Stomach (tissue), 9 donors: Measurements from ENCODE around the gene KCNK7. TPM values are rescaled to one million over a fixed set of nuclear protein-coding genes. Genes with fewer than 3 reads are reported as not detected.

Source experiments
- DNase-seq, 2 donors: peaks; one replicate each; pipeline versions ENCODE4 v3.0.0 to v3.0.0-alpha.2; 2013 to 2019
- H3K27ac ChIP-seq, 5 donors: fragments of 200-600 bp in 4 of 5; sonication (generic) in 4 of 5; one replicate each; pipeline ENCODE4 v1.5.1; 2013 to 2019; ENCODE audit warnings: mild to moderate bottlenecking in 1 of 5, moderate library complexity in 1 of 5
- H3K27me3 ChIP-seq, 3 donors: fragments of 200-600 bp; sonication (generic); one replicate each; pipeline ENCODE4 v1.5.1; 2017 to 2019; ENCODE audit warnings: mixed run types in 1 of 3
- H3K36me3 ChIP-seq, 4 donors: fragments of 200-600 bp; sonication (generic); 1 replicate in 3 of 4; 2 replicates in 1 of 4; pipeline ENCODE4 v1.5.1; 2016 to 2019
- H3K4me1 ChIP-seq, 4 donors: fragments of 200-600 bp; sonication (generic); one replicate each; pipeline ENCODE4 v1.5.1; 2016 to 2019
- H3K4me3 ChIP-seq, 4 donors: fragments of 200-600 bp; sonication (generic) in 3 of 4; one replicate each; pipeline ENCODE4 v1.5.1; 2016 to 2019; ENCODE audit warnings: mild to moderate bottlenecking in 1 of 4
- H3K9me3 ChIP-seq, 4 donors: fragments of 200-600 bp; sonication (generic); one replicate each; pipeline ENCODE4 v1.5.1; 2016 to 2019
- CTCF ChIP-seq, 7 experiments: fragments of 450-650 bp in 4 of 7; fragments of 200-600 bp in 3 of 7; sonication (generic) in 3 of 7; IDR thresholded peaks; one replicate each; pipeline ENCODE4 v1.5.1; 2016 to 2019; ENCODE audit warnings: antibody characterized with exemption in 7 of 7, control low read depth in 2 of 7, mild to moderate bottlenecking in 1 of 7
- EP300 ChIP-seq: sonication (generic); formaldehyde crosslinking; IDR thresholded peaks from one replicate; pipeline ENCODE4 v1.6.1; 2017; ENCODE audit warnings: antibody characterized with exemption
- POLR2A ChIP-seq, 4 donors: fragments of 450-650 bp; IDR thresholded peaks; one replicate each; pipeline ENCODE4 v1.6.1; 2016; ENCODE audit warnings: antibody characterized with exemption in 4 of 4, control low read depth in 2 of 4, mild to moderate bottlenecking in 1 of 4, moderate library complexity in 1 of 4
- POLR2AphosphoS5 ChIP-seq, 3 donors: sonication (generic); formaldehyde crosslinking; IDR thresholded peaks; one replicate each; pipeline ENCODE4 v1.6.1; 2016; ENCODE audit warnings: antibody characterized with exemption in 3 of 3
- WGBS, 5 donors: extraction: QIAGEN DNeasy Blood & Tissue Kit in 3 of 5; methylation state at CpG; one replicate each; pipeline versions ENCODE4 v1.1.5 to v1.1.7; 2013 to 2018; 5-methylcytosine and 5-hydroxymethylcytosine counted together
- intact Hi-C: fragments of 100-400 bp; cut with DNase I; formaldehyde crosslinking; loops from one replicate; pipeline ENCODE4 v1.15.1; 2023; ENCODE audit warnings: low total_unique reads
- polyA plus RNA-seq, 3 donors: library from polyadenylated mRNA; stranded (reverse); fragments of 200-250 nt; gene quantifications; one replicate each; pipeline ENCODE4 v1.2.3, GENCODE V29; 2013
- total RNA-seq, 5 donors: library from RNA; depleted of rRNA; stranded (reverse); fragments of >200 nt; gene quantifications; one replicate each; pipeline versions ENCODE4 v1.1.0 to v1.2.3, GENCODE V29; 2014 to 2016
- donor health status: healthy with polysubstance abuse.
- donor health status: Bipolar disorder and iron deficiency.
- donor health status: healthy.

Gene KCNK7
- total and polyA plus RNA-seq, 8 donors: 0.58 to 5.8 (median 3.0) TPM; not detected in 4

- 41 to 56% (median 45%) methylated on average over 10 of the region's 10 CpGs for WGBS, 5 donors
- Histone ChIP-seq H3K9me3 (no peaks in the 10 kb centered on the region), H3K4me3 (peak overlapping the region; percentile 79 to 98 (median 98)), H3K27ac (peak overlapping the region in 3 of 5 donors; percentile 93 to 99 (median 95)), H3K27me3 (no peaks in the 10 kb centered on the region), H3K4me1 (peaks cover 35 to 55% (median 40%) of the 10 kb centered on the region in 4 donors), H3K36me3 (peaks cover 40 to 60% (median 54%) of the 10 kb centered on the region in 4 donors)
- TF ChIP-seq POLR2AphosphoS5 (IDR thresholded peaks at IDR 0.05) (no peak), POLR2A (IDR thresholded peaks at IDR 0.05) (no peak), EP300 (no peak), CTCF (IDR thresholded peaks at IDR 0.05) (no peak)
- no peak for DNase-seq
- intact Hi-C loops: no loop called here
These were observed 21.0 kb upstream of the KCNK7 start for GRCh38 chr11:65616575-65617001.

- peak overlapping the region; percentile 93 to 99 (median 95) for H3K27ac ChIP-seq
- H3K4me1 ChIP-seq: peaks cover 40 to 61% (median 46%) of the 10 kb centered on the region in 4 donors
- 0 to 3% (median 1%) methylated on average over 8 to 50 of the region's 50 CpGs for WGBS, 5 donors
- no peaks in the 10 kb centered on the region for H3K27me3 ChIP-seq
- peak overlapping the region; percentile 79 to 98 (median 98) for H3K4me3 ChIP-seq
- intact Hi-C loops: no loop called here
- peak; percentile 37 to 72 for DNase-seq
- TF ChIP-seq CTCF (IDR thresholded peaks at IDR 0.05) (no peak), POLR2A (IDR thresholded peaks at IDR 0.05) (no peak), EP300 (no peak), POLR2AphosphoS5 (IDR thresholded peaks at IDR 0.05) (no peak)
- H3K9me3 ChIP-seq: no peaks in the 10 kb centered on the region
- peaks cover 35 to 60% (median 52%) of the 10 kb centered on the region in 4 donors for H3K36me3 ChIP-seq
These were observed 20.5 kb upstream of the KCNK7 start for GRCh38 chr11:65615950-65616574.

GRCh38 chr11:65615229-65615949 is 19.8 kb upstream of the KCNK7 start, which contains the start of gene PCNX3:
PCNX3 (plus strand) TSS chr11:65615776; CDS start chr11:65616312, 536 bp downstream.
- peak; percentile 100 for DNase-seq
- no peaks in the 10 kb centered on the region for H3K9me3 ChIP-seq
- H3K36me3 ChIP-seq: peaks cover 33 to 60% (median 52%) of the 10 kb centered on the region in 4 donors
- H3K27ac ChIP-seq: peak within 1 kb of the TSS; percentile 93 to 99 (median 95)
- WGBS, 5 donors: 0 to 1% (median 0%) methylated on average over 16 to 55 of the region's 55 CpGs
- H3K4me3 ChIP-seq: peak within 1 kb of the TSS; percentile 79 to 98 (median 98)
- H3K27me3 ChIP-seq: no peaks in the 10 kb centered on the region
- intact Hi-C loops: no loop called here
- TF ChIP-seq CTCF (IDR thresholded peaks at IDR 0.05) (no peak), POLR2A (IDR thresholded peaks at IDR 0.05) (peak in 1 of 4 donors; percentile 20), POLR2AphosphoS5 (IDR thresholded peaks at IDR 0.05) (peak; percentile 72 to 90 (median 89)), EP300 (no peak)
- peaks cover 45 to 67% (median 52%) of the 10 kb centered on the region in 4 donors for H3K4me1 ChIP-seq

- peak overlapping the region; percentile 65 to 98 (median 79) for H3K4me3 ChIP-seq
- peak overlapping the region; percentile 93 to 99 (median 95) for H3K27ac ChIP-seq
- TF ChIP-seq EP300: no peak
- TF ChIP-seq POLR2A (IDR thresholded peaks at IDR 0.05): no peak
- TF ChIP-seq CTCF (IDR thresholded peaks at IDR 0.05): no peak
- TF ChIP-seq POLR2AphosphoS5 (IDR thresholded peaks at IDR 0.05): no peak
- 10 to 24% (median 14%) methylated on average over 21 to 43 of the region's 43 CpGs for WGBS, 5 donors
- H3K4me1 ChIP-seq: peaks cover 56 to 75% (median 68%) of the 10 kb centered on the region in 4 donors
- intact Hi-C loops: no loop called here
- peak; percentile 42 to 50 for DNase-seq
- H3K9me3 ChIP-seq: no peaks in the 10 kb centered on the region
- H3K36me3 ChIP-seq: peaks cover 13 to 60% (median 49%) of the 10 kb centered on the region in 4 donors
- no peaks in the 10 kb centered on the region for H3K27me3 ChIP-seq
These were observed 17.7 kb upstream of the KCNK7 start for GRCh38 chr11:65613091-65613928.
